Tibial nerve (tissue), 4 donors: Measurements from ENCODE around the gene MKKS.

ENCODE experiments used
- EP300 ChIP-seq, 2 donors: sonication (generic); formaldehyde crosslinking; IDR thresholded peaks; one replicate each; pipeline ENCODE4 v1.6.1; 2017; ENCODE audit warnings: antibody characterized with exemption in 2 of 2, mild to moderate bottlenecking in 1 of 2
- POLR2A ChIP-seq, 2 donors: fragments of 450-650 bp; IDR thresholded peaks; one replicate each; pipeline ENCODE4 v1.6.1; 2017; ENCODE audit warnings: antibody characterized with exemption in 2 of 2, mild to moderate bottlenecking in 2 of 2, moderate library complexity in 2 of 2
- TF ChIP-seq, protein P1 (sequence below), 5 experiments: fragments of 200-600 bp in 3 of 5; fragments of 450-650 bp in 2 of 5; sonication (generic) in 3 of 5; IDR thresholded peaks; one replicate each; pipeline ENCODE4 v1.5.1; 2016 to 2019; ENCODE audit warnings: antibody characterized with exemption in 5 of 5, mild to moderate bottlenecking in 3 of 5, moderate library complexity in 2 of 5

- TF ChIP-seq, protein P1, sequence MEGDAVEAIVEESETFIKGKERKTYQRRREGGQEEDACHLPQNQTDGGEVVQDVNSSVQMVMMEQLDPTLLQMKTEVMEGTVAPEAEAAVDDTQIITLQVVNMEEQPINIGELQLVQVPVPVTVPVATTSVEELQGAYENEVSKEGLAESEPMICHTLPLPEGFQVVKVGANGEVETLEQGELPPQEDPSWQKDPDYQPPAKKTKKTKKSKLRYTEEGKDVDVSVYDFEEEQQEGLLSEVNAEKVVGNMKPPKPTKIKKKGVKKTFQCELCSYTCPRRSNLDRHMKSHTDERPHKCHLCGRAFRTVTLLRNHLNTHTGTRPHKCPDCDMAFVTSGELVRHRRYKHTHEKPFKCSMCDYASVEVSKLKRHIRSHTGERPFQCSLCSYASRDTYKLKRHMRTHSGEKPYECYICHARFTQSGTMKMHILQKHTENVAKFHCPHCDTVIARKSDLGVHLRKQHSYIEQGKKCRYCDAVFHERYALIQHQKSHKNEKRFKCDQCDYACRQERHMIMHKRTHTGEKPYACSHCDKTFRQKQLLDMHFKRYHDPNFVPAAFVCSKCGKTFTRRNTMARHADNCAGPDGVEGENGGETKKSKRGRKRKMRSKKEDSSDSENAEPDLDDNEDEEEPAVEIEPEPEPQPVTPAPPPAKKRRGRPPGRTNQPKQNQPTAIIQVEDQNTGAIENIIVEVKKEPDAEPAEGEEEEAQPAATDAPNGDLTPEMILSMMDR (IDR thresholded peaks at IDR 0.05) = no peak
- no peak for TF ChIP-seq POLR2A (IDR thresholded peaks at IDR 0.05)
- TF ChIP-seq EP300 (IDR thresholded peaks at IDR 0.05) = peak in 1 of 2 donors; percentile 57
These were observed 42.3 kb upstream of the MKKS start for GRCh38 chr20:10476319-10476724.
